Inflammatory macrophage treated with lipopolysaccharide for 4 hours (primary cell): ENCODE results near the gene NR2F2.

Experiments used
- DNase-seq: peaks from one replicate; pipeline ENCODE4 v3.0.0-alpha.2; 2020

Gene NR2F2

DNA sequence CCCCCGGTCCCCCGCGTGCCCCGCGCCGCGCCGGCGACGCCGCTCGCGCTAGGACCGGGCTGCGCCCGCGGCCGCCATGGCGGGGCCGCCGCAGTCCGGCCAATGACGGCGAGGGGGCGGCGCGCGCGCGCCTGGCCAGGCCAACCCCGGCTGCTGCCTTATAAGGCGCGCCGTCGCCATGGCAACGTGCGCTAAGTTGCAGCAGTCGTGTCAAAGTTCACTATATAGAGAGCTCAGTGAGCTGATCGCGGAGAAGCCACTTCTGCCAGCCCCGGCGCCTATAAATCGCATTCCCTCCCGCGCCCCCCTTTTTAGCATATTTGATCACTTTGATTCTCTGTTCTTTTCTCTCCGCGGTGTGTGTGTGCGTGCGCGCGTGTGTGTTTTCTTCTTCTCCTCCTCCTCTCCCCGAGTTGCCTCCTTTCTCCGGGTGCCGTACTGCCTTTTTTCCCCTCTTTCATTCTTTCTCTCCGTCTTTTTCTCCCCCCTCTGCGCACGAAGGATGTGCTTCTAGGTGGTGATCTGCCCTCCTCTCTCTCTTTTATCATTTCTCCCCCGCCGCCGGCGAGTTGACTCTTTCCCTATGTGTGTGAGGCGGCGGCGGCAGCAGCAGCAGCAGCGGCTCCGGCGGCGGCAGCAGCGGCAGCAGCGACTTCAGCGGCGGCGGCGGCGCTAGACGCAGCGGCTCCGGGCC is at the start of gene NR2F2:
Gene NR2F2, plus strand, starts transcription at position 251 of the 694 bp plus-strand sequence. CDS start 1,406 bp downstream, outside the sequence.
- peak; percentile 89 for DNase-seq

DNA sequence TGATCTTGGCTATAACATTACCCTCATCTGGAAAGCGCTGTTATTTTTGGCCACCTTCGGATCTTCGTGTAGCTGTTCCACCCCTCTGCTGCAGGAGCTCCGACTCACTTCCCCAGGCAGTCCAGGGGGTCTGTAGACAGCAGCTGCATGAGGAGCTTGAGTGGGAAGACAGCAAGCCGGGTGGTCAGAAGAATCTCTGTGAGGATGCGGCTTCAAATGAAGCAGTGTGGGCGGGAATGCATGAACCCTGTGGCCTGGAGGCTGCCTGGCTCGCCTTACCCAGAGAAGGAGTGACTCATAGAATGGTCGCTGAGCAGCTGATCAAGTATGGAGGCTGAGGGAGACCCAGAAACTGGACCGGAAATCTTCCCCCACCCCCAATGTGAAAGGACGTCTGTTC is 45.2 kb upstream of the NR2F2 start:
- no peak for DNase-seq

- DNase-seq = no peak
Observed at GRCh38 chr15:96285729-96286254, 44.7 kb upstream of the NR2F2 start.

GRCh38 chr15:96290679-96291078 is 39.8 kb upstream of the NR2F2 start:
- no peak for DNase-seq

DNA sequence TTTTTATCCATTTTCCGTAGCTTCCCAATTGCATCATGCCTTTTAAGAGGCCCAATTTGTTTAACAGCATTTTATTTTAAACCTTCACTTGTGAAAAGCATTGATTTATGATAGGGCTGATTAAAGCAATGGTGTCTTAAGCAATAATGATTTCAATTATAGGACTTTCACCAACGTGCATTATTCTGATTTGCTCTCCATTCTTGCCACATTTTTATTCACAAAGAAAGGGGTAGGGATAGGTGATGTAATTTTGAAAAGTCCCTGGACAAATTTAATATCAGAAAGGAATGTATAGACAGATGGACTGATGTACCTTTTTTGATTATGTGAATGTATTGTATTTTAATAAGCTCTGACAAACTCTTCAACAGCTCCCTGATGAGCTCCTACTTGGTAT is 37.9 kb upstream of the NR2F2 start:
- DNase-seq = no peak

DNA sequence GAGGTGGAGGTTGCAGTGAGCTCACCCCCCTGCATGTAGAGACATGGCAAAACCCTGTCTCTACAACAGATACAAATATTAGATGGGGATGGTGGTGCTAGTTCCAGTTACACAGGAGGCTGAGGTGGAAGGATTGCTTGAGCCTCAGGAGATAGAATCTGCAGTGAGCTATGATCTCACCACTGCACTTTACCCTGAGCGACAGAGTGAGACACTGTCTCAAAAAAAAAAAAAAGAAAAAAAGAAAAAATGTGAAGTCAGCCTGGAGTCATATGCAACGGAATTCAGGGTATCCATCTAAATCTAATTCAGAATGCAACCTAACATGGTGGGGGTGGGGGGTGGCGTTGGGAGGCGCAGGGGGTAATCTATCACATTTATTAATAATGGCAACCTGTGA is 37.1 kb upstream of the NR2F2 start:
- no peak for DNase-seq

DNA sequence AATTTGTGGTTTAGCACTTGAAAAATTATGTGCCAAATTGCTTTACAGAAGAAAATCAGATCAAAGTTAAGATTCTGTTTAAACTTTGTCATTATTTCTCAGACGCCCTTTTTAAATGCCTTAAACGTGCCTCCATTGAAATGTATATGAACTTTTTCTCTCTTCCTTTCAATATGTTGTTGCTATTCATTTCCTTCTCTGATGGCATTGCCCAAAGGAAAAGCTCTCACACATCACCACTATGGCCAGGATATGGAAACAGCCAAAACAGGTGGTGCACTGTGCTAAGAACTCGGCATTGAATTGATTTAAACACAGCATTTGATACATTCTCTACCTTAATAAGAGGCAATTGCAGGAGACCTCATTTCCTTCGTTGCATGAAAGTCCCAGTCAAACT is 35.7 kb upstream of the NR2F2 start:
- DNase-seq = no peak

GRCh38 chr15:96296264-96296663 is 34.2 kb upstream of the NR2F2 start:
- DNase-seq = no peak

DNA sequence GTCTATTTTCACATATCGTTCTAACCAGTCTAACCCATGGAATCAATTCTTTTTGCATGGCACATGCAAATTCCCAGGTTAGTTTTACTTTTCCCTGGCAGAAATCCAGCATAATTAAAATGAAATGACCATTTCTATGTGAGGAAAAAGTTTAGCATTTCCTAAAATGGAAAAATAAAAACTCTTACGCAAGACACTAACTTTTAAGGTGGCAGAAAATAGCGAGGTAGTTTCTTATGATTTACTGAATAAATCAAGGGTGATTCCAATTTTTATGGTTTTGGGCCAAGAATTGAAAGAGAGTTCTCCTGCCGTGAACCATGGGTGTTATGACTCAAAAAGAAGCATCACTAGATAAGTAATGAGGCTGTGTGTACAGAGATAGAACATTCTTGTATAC is 32.7 kb upstream of the NR2F2 start:
- no peak for DNase-seq

DNA sequence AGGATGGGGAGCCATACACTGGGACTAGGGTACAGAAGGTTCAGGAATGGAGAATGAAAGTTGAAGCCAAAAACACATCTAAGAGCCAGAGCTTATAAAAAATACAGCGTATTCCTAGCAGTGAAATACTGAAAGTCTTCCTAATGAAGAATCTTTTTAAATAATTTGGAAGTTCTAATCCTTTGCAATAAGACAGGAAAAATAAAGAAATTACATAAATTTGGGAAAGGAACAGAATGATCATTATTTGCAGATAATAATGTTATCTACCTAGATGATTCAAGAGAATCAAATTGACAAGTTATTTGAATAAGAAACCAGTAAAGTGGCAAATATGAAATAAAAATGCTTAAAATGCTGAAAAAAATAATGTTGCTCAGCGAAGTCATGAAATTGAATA is 32.3 kb upstream of the NR2F2 start:
- no peak for DNase-seq

DNA sequence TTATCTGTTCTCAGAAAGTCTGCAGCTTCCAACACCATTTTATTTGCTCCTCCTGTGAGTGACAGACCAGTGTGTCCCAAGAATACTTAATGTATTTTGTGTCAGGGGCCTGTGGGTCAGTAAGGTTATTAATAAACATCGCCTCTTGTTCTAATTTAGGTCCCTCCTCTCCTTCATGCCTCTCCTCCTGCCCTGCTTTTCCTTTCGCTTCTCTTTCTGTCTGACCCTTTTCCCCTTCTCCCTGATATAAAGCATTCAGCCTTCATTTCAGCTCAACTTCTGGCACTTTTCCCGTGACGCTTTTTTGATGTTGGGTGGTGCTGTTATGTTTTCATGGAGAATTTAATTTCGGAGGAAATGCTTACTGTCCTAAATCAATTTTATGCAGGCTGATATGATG is 29.7 kb upstream of the NR2F2 start:
- DNase-seq = no peak

DNA sequence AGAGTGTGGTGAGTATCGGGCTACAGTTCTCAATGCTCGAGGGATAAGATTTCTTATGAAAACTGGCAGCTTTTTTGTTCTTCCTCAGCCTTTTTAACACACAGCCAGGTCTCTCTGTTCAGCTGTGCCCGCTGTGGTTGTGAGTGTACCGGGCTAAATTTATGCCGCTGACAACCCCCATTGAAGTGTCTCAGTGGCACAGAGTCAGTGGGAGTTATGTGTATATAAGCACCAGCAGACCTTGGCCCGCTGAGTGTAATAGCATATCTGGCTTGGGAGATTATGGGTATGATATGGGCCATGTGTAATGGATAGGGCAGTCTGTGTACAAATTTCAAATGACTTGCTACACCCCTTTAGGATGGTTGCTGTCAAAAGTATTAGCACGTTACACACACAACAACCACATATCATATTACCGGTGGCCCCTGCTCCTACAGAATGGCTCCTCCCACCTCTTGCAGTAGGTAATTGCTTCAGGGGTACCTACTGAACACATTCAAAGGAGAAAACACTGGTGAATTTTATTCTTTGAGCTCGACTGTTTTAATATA is 26.9 kb upstream of the NR2F2 start:
- no peak for DNase-seq

DNA sequence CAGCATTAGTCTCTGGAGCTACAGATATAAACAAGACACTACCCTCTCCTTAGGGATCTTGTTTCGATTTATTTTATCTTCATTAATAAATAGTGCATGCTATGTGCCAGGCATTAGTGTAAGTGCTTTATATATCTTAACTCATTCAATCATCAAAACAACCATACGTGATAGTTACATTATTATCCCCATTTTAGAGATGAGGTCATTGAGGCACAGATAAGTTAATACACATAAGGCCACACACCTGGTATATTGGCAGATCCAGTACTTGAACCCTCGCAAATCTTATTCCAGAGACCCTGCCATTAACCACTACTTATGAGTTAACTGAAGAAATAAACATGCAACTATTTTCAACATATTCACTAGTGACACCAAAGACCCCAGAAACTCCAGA is 25.7 kb upstream of the NR2F2 start:
- DNase-seq = no peak

GRCh38 chr15:96306321-96306720 is 24.2 kb upstream of the NR2F2 start:
- no peak for DNase-seq

DNA sequence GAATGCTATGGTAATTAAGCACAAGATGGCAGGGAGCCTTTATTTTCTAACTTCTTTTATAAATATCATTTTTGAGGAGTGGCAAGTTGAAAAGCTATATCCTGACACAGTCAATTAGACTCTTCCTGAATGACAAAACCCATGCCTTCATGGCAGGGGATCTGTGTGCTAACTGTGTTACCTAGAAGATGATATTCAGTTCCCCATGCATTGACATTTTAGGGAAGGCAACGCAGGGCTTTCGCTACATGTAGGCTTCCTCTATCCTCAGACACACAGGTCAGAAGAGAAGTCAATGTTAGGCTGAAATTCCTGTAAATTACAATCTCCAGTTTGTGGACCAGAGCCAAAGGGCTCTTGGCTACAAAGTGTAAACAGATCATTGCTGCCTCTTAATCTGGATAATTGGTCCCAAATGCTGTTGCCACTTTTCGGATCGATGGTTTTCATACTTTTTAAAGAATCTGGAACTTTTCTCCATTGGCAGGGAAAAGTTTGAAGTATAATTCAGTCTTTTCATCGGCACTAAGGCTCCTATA is 22.6 kb upstream of the NR2F2 start:
- no peak for DNase-seq

- DNase-seq = no peak
Observed at GRCh38 chr15:96309143-96309660, 21.3 kb upstream of the NR2F2 start.

- no peak for DNase-seq
Observed at GRCh38 chr15:96311256-96311955, 19.1 kb upstream of the NR2F2 start.

DNA sequence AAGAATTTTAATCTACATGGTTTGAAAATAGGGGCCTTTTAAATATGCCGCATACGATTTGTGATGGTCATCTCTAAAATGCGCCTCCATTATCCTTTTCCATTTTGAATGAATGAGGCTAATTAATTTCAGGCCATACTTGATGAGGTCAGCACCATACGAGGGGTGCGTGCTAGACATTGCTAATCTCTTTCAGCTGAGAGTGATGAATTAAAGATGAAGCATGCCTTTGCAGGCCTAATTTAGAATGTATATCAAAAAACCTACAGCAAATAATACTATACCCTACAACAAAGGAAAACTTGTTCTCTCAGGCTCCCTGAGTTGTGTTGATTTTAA is 18.6 kb upstream of the NR2F2 start:
- no peak for DNase-seq

GRCh38 chr15:96312641-96313335 is 17.7 kb upstream of the NR2F2 start:
- no peak for DNase-seq

GRCh38 chr15:96314518-96314917 is 16.0 kb upstream of the NR2F2 start:
- no peak for DNase-seq

DNA sequence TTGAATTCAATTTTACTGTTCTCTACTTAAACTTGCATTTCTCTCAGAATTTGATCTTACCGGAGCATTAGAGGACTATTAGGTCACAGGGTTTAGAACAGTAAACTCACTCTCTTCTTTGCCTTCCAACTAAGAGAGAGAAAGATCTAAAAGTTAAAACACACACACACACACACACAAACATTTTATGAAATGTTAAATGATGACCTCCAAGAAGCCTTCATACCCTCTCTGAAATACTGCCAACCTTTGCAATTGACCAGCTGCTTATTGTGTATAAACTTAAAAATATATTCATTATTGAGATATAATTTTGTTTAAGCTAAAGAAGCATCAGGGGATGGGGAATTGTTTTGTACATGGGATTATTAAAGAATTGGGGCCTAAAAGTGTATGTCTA is 15.5 kb upstream of the NR2F2 start:
- DNase-seq = no peak

DNA sequence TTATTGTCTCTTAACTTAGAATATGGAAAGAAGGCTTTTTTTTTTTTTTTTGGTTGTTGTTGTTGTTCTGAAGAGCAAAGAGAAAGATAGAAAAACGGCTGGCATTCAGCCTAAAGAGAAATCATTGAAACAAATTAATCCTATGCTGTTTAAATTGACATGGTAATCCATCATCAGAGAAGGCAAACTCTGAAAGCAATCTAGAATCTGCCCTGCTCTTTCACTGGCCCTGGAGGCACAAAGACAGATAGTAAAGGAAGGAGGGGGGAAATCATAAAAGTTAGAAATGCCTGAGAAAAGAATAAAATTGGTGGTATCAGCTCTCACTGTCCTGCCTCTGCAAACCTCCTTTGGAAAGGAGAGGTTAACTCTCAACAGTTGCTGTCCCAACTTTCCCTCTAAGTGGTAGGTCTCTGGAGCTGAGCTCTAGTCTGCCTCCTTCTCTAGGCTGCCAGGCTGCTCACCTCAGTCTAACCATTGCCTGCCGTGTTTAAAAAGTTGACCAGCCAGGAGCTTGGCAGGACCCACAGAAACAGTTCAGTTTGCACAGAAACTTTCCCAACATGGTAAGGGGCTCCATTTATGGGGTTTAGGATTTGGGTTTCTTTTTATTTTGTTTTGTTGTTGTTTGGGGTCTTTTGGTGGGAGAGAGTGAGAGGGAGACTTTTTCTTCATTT is 13.4 kb upstream of the NR2F2 start:
- no peak for DNase-seq

DNA sequence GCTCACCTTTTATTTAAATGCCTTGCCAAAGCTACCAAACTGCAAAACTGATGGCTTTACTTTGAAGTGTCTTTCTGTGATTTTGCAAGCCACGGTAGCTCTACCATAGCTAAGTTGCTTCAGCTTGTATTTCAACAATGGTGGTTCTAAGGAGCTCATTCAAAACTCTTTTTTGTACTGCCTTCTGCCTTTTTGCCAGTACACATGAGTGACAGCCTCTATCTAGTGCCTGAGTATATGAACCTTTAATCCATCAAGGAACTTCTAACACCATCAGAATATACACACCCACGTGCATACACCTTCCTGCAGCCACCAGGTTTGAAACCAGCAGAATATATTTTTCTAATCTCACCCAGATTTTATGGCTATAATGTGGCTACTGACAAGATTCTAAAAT is 10.4 kb upstream of the NR2F2 start:
- no peak for DNase-seq
